ENCODE data around the gene TP73.

DNA sequence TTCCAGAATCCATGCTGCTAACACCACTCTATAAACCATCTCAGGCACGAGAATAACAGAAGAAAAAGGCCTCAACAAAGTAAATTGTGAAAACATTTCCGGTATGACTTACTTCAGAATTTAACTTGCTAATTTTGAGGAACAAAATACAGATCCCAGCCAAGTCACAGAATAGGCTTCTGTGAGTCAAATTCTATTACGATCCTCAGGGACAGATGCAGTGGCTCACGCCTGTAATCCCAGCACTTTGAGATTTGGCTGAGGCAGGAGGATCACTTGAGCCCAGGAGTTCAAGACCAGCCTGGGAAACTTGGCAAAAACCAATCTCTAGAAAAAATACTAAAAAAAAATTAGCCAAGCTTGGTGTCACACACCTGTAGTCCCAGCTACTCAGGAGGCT is 91.1 kb downstream of the TP73 start:
- TF ChIP-seq, protein P1, sequence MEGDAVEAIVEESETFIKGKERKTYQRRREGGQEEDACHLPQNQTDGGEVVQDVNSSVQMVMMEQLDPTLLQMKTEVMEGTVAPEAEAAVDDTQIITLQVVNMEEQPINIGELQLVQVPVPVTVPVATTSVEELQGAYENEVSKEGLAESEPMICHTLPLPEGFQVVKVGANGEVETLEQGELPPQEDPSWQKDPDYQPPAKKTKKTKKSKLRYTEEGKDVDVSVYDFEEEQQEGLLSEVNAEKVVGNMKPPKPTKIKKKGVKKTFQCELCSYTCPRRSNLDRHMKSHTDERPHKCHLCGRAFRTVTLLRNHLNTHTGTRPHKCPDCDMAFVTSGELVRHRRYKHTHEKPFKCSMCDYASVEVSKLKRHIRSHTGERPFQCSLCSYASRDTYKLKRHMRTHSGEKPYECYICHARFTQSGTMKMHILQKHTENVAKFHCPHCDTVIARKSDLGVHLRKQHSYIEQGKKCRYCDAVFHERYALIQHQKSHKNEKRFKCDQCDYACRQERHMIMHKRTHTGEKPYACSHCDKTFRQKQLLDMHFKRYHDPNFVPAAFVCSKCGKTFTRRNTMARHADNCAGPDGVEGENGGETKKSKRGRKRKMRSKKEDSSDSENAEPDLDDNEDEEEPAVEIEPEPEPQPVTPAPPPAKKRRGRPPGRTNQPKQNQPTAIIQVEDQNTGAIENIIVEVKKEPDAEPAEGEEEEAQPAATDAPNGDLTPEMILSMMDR (IDR thresholded peaks at IDR 0.05): no peak
- no peak for TF ChIP-seq POLR2A (IDR thresholded peaks at IDR 0.05)
